ENCODE data around the gene CFAP100. TPM values are rescaled to one million over a fixed set of nuclear protein-coding genes. Genes with fewer than 3 reads are reported as not detected.
A peak's percentile ranks its signal among the peaks of the same experiment; 100 is the strongest.

The CFAP100 gene
- total RNA-seq, 1 donor from 2014 or later: not detected

DNA sequence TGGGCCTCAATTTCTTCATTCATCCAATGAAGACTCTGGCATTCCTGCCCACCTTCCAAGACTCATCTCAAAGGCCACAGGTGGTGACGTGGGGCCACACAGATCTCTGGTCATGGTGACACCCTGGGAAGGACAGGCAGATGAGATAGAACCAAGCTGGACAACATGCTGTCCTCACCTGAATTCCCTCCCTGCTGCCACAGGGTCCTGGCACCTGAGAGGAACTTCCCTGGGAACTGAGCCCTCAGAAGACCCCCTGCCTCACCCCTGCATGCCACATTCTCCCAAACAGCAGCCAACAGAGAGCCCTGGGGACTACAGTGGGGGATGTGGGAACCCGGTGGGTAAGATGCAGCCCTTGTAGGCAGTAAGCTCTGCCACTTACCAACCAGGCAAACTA, 48.2 kb upstream of the CFAP100 start:
- peaks cover 9% of the 10 kb centered on the region for H3K27me3 Mint-ChIP-seq (ENCODE audit: insufficient read depth, low read depth)
- no peaks in the 10 kb centered on the region for H3K36me3 Mint-ChIP-seq
- Histone ChIP-seq H3K4me2 (no peak overlapping the region), H2AFZ (replicated peaks) (no peak overlapping the region), H3K27me3 (no peaks in the 10 kb centered on the region), H3K79me2 (ENCODE audit: low read depth) (no peaks in the 10 kb centered on the region), H3K9me3 (ENCODE audit: low read depth) (no peaks in the 10 kb centered on the region), H3K4me1 (peaks cover 6% of the 10 kb centered on the region), H3K27ac (no peak overlapping the region), H3K36me3 (no peaks in the 10 kb centered on the region), H4K20me1 (ENCODE audit: low read depth) (peaks cover 4% of the 10 kb centered on the region), H3F3A (ENCODE audit: low read depth) (no peaks in the 10 kb centered on the region), H3K4me3 (no peak overlapping the region), H3K9ac (no peak overlapping the region)
- no peaks in the 10 kb centered on the region for H3K9me3 Mint-ChIP-seq
- H3K4me1 Mint-ChIP-seq: peaks cover 12% of the 10 kb centered on the region
- H3K27ac Mint-ChIP-seq: no peak overlapping the region
- no peak overlapping the region for H3K4me3 Mint-ChIP-seq
- no peak for DNase-seq (ENCODE audit: low spot score)
- TF ChIP-seq, protein P1, sequence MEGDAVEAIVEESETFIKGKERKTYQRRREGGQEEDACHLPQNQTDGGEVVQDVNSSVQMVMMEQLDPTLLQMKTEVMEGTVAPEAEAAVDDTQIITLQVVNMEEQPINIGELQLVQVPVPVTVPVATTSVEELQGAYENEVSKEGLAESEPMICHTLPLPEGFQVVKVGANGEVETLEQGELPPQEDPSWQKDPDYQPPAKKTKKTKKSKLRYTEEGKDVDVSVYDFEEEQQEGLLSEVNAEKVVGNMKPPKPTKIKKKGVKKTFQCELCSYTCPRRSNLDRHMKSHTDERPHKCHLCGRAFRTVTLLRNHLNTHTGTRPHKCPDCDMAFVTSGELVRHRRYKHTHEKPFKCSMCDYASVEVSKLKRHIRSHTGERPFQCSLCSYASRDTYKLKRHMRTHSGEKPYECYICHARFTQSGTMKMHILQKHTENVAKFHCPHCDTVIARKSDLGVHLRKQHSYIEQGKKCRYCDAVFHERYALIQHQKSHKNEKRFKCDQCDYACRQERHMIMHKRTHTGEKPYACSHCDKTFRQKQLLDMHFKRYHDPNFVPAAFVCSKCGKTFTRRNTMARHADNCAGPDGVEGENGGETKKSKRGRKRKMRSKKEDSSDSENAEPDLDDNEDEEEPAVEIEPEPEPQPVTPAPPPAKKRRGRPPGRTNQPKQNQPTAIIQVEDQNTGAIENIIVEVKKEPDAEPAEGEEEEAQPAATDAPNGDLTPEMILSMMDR (IDR thresholded peaks at IDR 0.05): no peak
- TF ChIP-seq EZH2 (IDR thresholded peaks at IDR 0.05) (no peak), EZH2phosphoT487 (IDR thresholded peaks at IDR 0.05) (no peak)

DNA sequence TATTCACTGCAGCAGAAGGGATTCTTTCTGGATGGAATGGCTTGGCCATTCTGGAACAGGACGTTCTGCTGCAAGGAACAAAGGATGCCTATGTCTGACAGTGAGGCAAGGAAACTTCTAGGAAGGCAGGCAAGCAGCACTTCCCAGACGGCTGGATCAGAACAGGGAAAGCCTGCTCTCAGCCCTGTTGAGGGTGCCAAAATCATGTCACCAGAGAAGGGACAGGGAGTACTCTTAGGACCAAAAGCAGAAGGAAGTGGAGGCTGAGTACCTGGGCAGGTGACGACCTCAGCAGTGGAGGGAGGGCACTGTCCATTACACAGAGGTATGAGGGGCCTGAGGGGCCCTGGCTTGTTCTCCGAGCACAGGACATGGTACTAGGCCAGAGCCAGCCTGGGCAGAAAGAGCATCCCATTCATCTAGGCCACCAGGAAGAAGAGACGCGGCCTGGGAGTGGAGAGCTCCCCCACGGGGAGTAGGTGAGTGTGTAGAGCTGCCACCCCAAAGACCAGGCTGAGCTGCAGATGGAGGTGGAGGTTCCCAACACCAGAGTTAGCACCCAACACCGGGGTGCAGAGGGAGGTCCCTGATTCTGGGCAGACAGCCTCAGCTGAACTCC, 47.1 kb upstream of the CFAP100 start:
- peaks cover 7% of the 10 kb centered on the region for H3K4me1 Mint-ChIP-seq
- H3K4me1 ChIP-seq: peaks cover 2% of the 10 kb centered on the region

DNA sequence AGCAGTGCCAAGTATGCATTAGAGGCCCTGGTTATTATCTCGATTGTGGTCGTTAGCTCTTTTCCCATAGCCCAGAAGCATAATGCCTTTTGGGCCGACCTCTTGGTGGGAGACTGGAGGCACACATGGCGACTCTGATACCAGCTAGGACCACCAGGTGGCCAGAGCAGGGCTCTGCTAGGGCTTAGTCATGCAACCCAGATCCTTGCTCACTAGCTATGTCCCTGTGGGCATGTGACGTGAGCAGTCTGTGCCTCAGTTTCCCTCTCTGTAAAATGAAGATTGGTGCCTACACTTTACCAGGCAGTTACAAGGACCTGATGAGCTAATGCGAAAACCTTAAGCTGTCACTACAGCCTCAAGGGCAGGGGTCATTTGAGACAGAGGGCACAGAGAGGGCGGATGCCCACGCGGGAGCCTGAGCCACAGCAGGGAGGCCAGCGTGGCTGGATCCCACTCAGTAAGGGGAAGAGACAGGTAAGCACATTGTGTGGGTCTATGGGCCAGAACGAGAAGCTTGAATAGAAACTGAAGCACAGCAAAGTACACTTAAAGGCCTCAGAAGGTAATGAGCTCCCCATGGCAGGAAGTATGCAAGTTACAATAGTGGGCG, 46.3 kb upstream of the CFAP100 start:
- Histone ChIP-seq H3K4me3 (no peak overlapping the region), H3K9me3 (ENCODE audit: low read depth) (no peaks in the 10 kb centered on the region), H3K27ac (no peak overlapping the region), H3K36me3 (no peaks in the 10 kb centered on the region), H3K79me2 (ENCODE audit: low read depth) (no peaks in the 10 kb centered on the region), H3K4me2 (no peak overlapping the region), H2AFZ (replicated peaks) (no peak overlapping the region), H3F3A (ENCODE audit: low read depth) (no peaks in the 10 kb centered on the region), H4K20me1 (ENCODE audit: low read depth) (peaks cover 4% of the 10 kb centered on the region), H3K4me1 (no peaks in the 10 kb centered on the region), H3K9ac (no peak overlapping the region), H3K27me3 (no peaks in the 10 kb centered on the region)
- Mint-ChIP-seq H3K27ac (no peak overlapping the region), H3K4me1 (peaks cover 6% of the 10 kb centered on the region), H3K27me3 (ENCODE audit: insufficient read depth, low read depth) (peaks cover 3% of the 10 kb centered on the region), H3K9me3 (no peaks in the 10 kb centered on the region), H3K4me3 (no peak overlapping the region), H3K36me3 (no peaks in the 10 kb centered on the region)
- peak; percentile 37 for DNase-seq (ENCODE audit: low spot score)
- TF ChIP-seq EZH2 (IDR thresholded peaks at IDR 0.05) (no peak), EZH2phosphoT487 (IDR thresholded peaks at IDR 0.05) (no peak)
- TF ChIP-seq, protein P1 (IDR thresholded peaks at IDR 0.05): peak; percentile 40

More for the DNA sequence above, 47.1 kb upstream of the CFAP100 start:
- Histone ChIP-seq H3K9me3 (ENCODE audit: low read depth) (no peaks in the 10 kb centered on the region), H3K36me3 (no peaks in the 10 kb centered on the region), H3K79me2 (ENCODE audit: low read depth) (no peaks in the 10 kb centered on the region), H3F3A (ENCODE audit: low read depth) (no peaks in the 10 kb centered on the region), H2AFZ (replicated peaks) (no peak overlapping the region), H3K27ac (no peak overlapping the region), H4K20me1 (ENCODE audit: low read depth) (peaks cover 4% of the 10 kb centered on the region), H3K9ac (no peak overlapping the region), H3K4me2 (no peak overlapping the region), H3K4me3 (no peak overlapping the region), H3K27me3 (no peaks in the 10 kb centered on the region)
- no peak for DNase-seq (ENCODE audit: low spot score)
- Mint-ChIP-seq H3K4me3 (no peak overlapping the region), H3K36me3 (no peaks in the 10 kb centered on the region), H3K27me3 (ENCODE audit: insufficient read depth, low read depth) (peaks cover 3% of the 10 kb centered on the region), H3K9me3 (no peaks in the 10 kb centered on the region), H3K27ac (no peak overlapping the region)
- TF ChIP-seq EZH2 (IDR thresholded peaks at IDR 0.05) (no peak), EZH2phosphoT487 (IDR thresholded peaks at IDR 0.05) (no peak)
- TF ChIP-seq, protein P1 (IDR thresholded peaks at IDR 0.05): no peak

All from neural progenitor cell (in vitro differentiated cells).